ENCODE results near the gene DCUN1D4.

Gene DCUN1D4

GRCh38 chr4:51851937-51852290, 9.0 kb downstream of the DCUN1D4 start:
- TF ChIP-seq CTCF (IDR thresholded peaks at IDR 0.05; ENCODE audit: borderline replicate concordance, control extremely low read depth, extremely low read depth, insufficient read depth, missing control alignments), result no peak
- in situ Hi-C loops (cut with MboI; ENCODE audit: low sequenced_read_pairs, unreplicated experiment), result no loop called here
- no peak for DNase-seq (ENCODE audit: low spot score)

- no peak for DNase-seq (ENCODE audit: low spot score)
- TF ChIP-seq CTCF (IDR thresholded peaks at IDR 0.05; ENCODE audit: borderline replicate concordance, control extremely low read depth, extremely low read depth, insufficient read depth, missing control alignments), result no peak
- in situ Hi-C loops (cut with MboI; ENCODE audit: low sequenced_read_pairs, unreplicated experiment), result no loop called here
Measured at GRCh38 chr4:51853027-51853682, 10.2 kb downstream of the DCUN1D4 start.

- no peak for TF ChIP-seq CTCF (IDR thresholded peaks at IDR 0.05; ENCODE audit: borderline replicate concordance, control extremely low read depth, extremely low read depth, insufficient read depth, missing control alignments)
- DNase-seq (ENCODE audit: low spot score), result no peak
- in situ Hi-C loops (cut with MboI; ENCODE audit: low sequenced_read_pairs, unreplicated experiment), result no loop called here
Measured at GRCh38 chr4:51855270-51855669, 12.3 kb downstream of the DCUN1D4 start.

- no peak for DNase-seq (ENCODE audit: low spot score)
- no peak for TF ChIP-seq CTCF (IDR thresholded peaks at IDR 0.05; ENCODE audit: borderline replicate concordance, control extremely low read depth, extremely low read depth, insufficient read depth, missing control alignments)
- in situ Hi-C loops (cut with MboI; ENCODE audit: low sequenced_read_pairs, unreplicated experiment), result no loop called here
Measured at GRCh38 chr4:51855751-51856150, 12.8 kb downstream of the DCUN1D4 start.

- no peak for TF ChIP-seq CTCF (IDR thresholded peaks at IDR 0.05; ENCODE audit: borderline replicate concordance, control extremely low read depth, extremely low read depth, insufficient read depth, missing control alignments)
- no peak for DNase-seq (ENCODE audit: low spot score)
- in situ Hi-C loops (cut with MboI; ENCODE audit: low sequenced_read_pairs, unreplicated experiment), result no loop called here
Measured at GRCh38 chr4:51858605-51859202, 15.8 kb downstream of the DCUN1D4 start.

GRCh38 chr4:51859476-51860031, 16.6 kb downstream of the DCUN1D4 start:
- DNase-seq (ENCODE audit: low spot score), result no peak
- no peak for TF ChIP-seq CTCF (IDR thresholded peaks at IDR 0.05; ENCODE audit: borderline replicate concordance, control extremely low read depth, extremely low read depth, insufficient read depth, missing control alignments)
- in situ Hi-C loops (cut with MboI; ENCODE audit: low sequenced_read_pairs, unreplicated experiment), result no loop called here
